GM19324 (cell line): ENCODE results near the gene AMMECR1L.

Experiments
- ATAC-seq: cut with Tn5 transposase; IDR thresholded peaks from one replicate; pipeline ENCODE4 v1.9.1; 2021; ENCODE audit warnings: mild to moderate bottlenecking, moderate library complexity; ENCODE audit not compliant: unreplicated experiment, low FRiP score

AMMECR1L gene

GRCh38 chr2:127887776-127888130 is 2.0 kb upstream of the AMMECR1L start:
- no peak for ATAC-seq

DNA sequence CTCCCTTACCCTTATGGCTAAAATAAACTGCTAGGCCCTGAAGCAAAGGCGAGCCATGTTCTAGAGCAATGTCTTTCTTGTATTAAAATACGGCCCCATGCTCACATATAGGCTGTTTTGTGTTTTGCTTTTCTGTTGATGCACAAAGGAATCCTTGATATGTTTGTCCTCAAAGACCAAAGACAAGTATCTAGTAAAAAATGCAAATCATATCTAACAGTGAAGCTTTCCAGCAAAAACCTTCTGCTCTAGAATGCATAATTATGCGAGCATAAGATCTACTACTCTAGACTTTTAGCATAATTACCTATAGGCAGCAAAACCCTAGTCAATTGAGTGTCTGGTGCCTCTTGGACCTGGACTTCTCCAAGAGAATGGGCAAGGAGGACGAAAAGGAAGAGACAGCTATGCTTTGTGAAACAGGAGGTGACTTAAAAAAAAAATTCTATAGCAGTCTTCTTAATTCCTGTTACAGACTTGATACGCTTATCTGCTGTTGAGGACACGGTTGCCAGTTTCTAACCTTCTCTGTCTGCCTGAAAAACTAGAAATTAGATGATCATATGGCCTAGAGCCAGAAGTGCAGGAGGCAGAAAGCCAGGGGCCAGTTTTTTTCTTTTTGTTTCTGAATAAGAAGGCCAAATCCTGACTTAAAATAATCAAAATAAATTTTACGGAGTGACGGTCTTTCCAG is 1.5 kb upstream of the AMMECR1L start:
- ATAC-seq, result no peak

- ATAC-seq, result peak; percentile 41
Measured at GRCh38 chr2:127886593-127886935, 808 bp upstream of the AMMECR1L start.

- ATAC-seq, result peak; percentile 21
Measured at GRCh38 chr2:127884861-127885740, 655 bp downstream of the AMMECR1L start.

GRCh38 chr2:127884436-127884835 is 1.3 kb downstream of the AMMECR1L start:
- no peak for ATAC-seq

DNA sequence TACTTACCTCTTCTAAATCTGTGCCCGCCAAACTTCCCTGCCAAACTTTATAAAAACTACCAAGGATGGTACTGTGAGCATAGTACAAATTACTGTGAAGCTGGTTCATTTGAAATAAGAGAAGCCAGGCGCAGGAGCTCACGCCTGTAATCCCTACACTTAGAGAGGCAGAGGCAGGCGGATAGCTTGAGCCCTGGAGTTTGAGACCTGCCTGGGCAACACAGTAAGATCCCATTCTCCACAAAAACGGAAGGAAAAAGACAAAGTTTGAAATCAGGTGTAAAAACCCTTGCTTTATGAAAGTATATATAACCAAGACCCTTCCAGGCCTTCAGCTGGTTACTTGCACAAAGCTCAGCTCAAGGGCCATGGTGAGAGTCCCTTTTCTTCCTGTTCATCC is 5.9 kb downstream of the AMMECR1L start:
- ATAC-seq, result no peak

DNA sequence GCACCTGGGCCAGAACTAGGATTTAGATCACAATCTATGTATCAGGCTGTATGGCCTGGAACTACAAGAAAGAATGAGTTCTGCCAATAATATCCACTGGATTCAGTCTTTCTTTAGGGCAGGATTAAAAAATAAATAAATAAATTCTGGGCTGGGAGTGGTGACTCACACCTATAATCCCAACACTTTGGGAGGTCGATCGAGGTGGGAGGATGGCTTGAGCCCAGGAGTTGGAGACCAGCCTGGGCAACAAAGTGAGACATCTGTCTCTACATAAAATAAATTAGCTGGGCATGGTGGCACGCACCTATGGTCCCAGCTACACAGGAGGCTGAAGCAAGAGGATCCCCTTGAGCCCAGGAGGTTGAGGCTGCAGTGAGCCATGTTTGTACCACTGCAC is 8.1 kb downstream of the AMMECR1L start:
- no peak for ATAC-seq

DNA sequence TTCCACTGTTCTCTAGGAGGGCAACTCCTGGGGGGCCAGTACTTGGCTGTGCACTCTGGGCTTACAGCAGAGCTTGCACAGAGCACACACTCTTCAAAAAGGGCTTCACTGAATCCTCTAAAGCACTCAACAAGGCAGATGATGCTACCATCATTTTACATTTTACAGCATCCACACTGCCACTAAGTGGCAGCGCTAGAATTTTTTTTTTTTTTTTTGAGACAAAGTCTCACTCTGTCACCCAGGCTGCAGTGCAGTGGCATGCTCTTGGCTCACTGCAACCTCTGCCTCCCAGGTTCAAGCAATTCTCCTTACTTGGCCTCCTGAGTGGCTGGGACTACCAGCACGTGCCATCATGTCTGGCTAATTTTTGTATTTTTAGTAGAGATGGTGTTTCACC is 8.6 kb downstream of the AMMECR1L start:
- no peak for ATAC-seq

DNA sequence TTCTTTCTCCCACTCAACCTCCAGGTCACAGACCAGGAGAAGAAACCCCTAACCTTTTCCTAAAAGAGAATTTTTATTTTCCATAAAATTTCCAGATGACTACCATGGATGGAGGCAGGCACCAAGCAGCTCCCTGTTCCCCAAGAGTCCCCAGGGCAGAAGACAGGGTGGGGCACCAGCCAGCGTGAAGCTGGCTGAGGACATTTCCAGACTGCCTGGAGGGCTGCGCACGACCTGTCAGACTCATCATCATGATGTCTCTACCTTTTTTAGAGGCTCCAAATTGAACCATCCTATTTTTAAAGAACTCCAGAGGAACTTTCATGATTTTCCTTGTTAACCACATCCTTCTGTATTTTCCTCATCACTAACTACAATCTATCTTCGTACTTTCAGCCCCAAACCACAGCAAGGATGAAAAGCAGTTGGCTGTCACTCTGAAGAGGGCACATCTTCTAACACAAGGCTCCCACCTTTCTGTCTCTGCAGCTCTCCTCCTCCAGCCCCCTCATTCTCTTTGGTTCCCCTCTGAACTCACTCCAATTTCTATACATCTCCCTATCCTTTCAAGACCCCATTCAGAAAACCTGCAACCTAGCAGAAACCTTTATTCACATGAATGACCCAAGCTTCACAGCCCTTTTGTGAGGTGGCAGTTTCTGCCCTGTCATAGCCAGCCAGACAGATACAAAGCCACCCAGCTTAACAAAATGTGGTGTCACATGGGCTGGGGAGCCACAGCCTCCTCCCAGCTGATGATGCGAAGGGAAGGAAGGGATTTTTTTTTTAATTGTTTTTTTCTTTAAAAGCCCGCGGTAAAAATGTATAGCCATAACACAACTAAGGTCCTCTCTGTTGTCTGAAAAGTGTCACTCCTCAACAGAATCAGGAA is 11.1 kb downstream of the AMMECR1L start:
- no peak for ATAC-seq

GRCh38 chr2:127873707-127874303 is 12.0 kb downstream of the AMMECR1L start:
- ATAC-seq, result no peak

GRCh38 chr2:127872354-127872753 is 13.4 kb downstream of the AMMECR1L start:
- no peak for ATAC-seq

DNA sequence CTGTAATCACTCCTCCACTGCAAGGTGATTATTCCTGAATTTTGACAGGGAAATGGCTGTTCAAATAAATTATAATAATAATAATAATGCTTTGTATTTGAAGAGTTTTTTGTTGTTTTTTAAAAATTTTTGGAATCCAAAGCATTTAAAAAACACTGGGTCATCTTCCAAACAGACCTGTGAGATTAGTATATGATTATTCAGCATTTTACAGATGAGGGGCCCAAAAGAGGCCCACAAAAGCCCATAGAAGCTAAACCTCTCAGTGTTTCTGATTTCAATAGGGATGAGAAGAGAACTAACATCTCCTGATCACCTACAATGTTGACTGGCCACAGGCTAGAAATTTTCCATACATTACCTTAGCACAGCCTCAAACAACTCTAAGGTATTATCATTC is 19.8 kb downstream of the AMMECR1L start:
- no peak for ATAC-seq

GRCh38 chr2:127864877-127865276 is 20.9 kb downstream of the AMMECR1L start:
- no peak for ATAC-seq

GRCh38 chr2:127862228-127862627 is 23.5 kb downstream of the AMMECR1L start:
- ATAC-seq, result no peak

- ATAC-seq, result no peak
Measured at GRCh38 chr2:127860130-127860529, 25.6 kb downstream of the AMMECR1L start.

- no peak for ATAC-seq
Measured at GRCh38 chr2:127859712-127860085, 26.1 kb downstream of the AMMECR1L start.

DNA sequence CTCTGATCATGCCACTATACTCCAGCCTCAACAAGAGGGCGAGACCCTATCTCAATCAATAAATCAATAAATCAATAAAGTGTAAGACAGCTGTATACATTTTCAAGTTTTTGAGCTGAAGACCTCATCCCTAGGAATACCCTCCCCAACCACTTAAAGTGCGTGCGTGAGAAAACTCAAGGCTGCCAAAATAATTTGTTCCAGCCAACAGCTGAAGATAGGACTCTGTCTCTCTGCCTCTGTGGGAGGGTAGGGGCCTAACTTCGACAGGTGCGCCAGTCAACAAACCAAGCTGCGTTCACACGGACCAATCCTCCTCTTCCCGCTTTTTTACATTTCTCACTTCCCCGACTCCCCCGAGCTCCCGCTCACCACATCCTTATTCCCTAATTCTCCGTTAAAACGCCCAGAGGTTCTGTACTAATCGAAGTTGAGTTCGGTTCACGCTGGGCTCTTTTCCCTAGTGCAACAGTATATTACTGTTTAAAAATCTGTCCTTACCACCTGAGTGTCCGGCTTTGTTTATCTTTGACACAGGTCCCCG is 28.4 kb downstream of the AMMECR1L start:
- no peak for ATAC-seq

DNA sequence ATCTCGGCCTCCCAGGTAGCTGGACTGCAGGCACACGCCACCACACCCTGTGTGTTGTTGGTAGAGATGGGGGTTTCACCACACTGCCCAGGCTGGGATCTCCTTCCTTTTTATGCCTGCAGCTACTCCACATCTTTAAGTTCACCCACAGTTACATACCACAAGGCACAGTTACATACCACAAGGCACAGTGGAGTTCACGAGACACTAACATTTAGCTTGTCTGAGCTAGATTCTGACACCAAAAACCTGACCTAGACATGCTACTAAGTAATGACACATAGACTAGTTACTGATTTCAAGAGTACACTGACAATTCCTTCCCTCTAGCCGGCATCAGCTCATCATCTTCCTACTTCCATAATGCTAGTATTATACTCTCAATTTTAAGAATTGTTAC is 32.1 kb downstream of the AMMECR1L start:
- no peak for ATAC-seq

GRCh38 chr2:127852388-127852787 is 33.4 kb downstream of the AMMECR1L start:
- no peak for ATAC-seq

DNA sequence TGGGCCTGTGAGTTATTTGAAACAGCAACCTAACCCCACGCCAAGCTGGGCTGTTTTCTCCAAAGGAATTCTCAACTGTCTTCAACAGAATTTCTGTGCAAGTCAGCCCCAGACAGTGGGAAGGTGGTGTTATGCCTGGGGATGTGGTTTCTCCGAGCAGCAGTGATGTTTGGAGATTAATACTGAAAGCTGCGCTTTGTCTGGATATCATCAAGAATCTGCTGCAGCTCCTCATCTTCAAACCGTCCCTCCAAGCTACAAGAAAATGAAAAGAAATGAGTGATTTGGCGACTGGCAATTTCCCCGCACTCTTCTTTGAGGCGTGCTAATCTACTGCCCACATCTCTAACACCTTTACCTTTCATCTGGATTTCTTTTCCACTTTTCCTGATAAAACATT is 37.8 kb downstream of the AMMECR1L start:
- no peak for ATAC-seq
